NCI-H748 (cell line): ENCODE measurements around the gene ZCCHC12.
"Not testable (repeated sequence)": the region's sequence is repeated elsewhere in the genome, so short reads cannot be mapped to it uniquely, and the experiment has no call there.

ENCODE experiments used
- DNase-seq: peaks from one replicate; lab custom pipeline; 2025; ENCODE audit not compliant: unreplicated experiment; lab: John Stamatoyannopoulos, UW

ZCCHC12 gene

GRCh38 chrX:118823263-118824172 lies at the start of gene ZCCHC12:
Gene ZCCHC12, plus strand, starts transcription at chrX:118823824. Its CDS starts 1,421 bp downstream, at chrX:118825245.
- DNase-seq, result peak; percentile 97

- DNase-seq, result no peak
These were observed 44.0 kb upstream of the ZCCHC12 start for GRCh38 chrX:118779581-118779980.

- no peak for DNase-seq
These were observed 43.1 kb upstream of the ZCCHC12 start for GRCh38 chrX:118780509-118780908.

- DNase-seq, result no peak
These were observed 42.7 kb upstream of the ZCCHC12 start for GRCh38 chrX:118780911-118781310.

GRCh38 chrX:118795528-118796280 lies 27.9 kb upstream of the ZCCHC12 start:
- DNase-seq, result no peak

GRCh38 chrX:118802857-118803256 lies 20.8 kb upstream of the ZCCHC12 start:
- DNase-seq, result no peak

- DNase-seq, result peak; percentile 72
These were observed 16.2 kb upstream of the ZCCHC12 start for GRCh38 chrX:118807151-118808017.

GRCh38 chrX:118817257-118817656 lies 6.4 kb upstream of the ZCCHC12 start:
- not testable (repeated sequence) for DNase-seq

- DNase-seq, result peak; percentile 70
These were observed 628 bp downstream of the ZCCHC12 start for GRCh38 chrX:118824173-118824730.

GRCh38 chrX:118825227-118825626 lies 1.6 kb downstream of the ZCCHC12 start:
- no peak for DNase-seq

- DNase-seq, result peak; percentile 78
These were observed 15.8 kb downstream of the ZCCHC12 start for GRCh38 chrX:118839334-118839958.

GRCh38 chrX:118847676-118848075 lies 24.1 kb downstream of the ZCCHC12 start:
- DNase-seq, result peak; percentile 77

GRCh38 chrX:118853596-118853995 lies 30.0 kb downstream of the ZCCHC12 start:
- DNase-seq, result no peak

GRCh38 chrX:118855681-118856310 lies 32.2 kb downstream of the ZCCHC12 start:
- no peak for DNase-seq

- DNase-seq, result no peak
These were observed 33.4 kb downstream of the ZCCHC12 start for GRCh38 chrX:118857006-118857405.

- DNase-seq, result no peak
These were observed 37.7 kb downstream of the ZCCHC12 start for GRCh38 chrX:118861338-118861737.

GRCh38 chrX:118862091-118862490 lies 38.5 kb downstream of the ZCCHC12 start:
- DNase-seq, result no peak

- DNase-seq, result no peak
These were observed 39.4 kb downstream of the ZCCHC12 start for GRCh38 chrX:118862979-118863378.

GRCh38 chrX:118864063-118864635 lies 40.5 kb downstream of the ZCCHC12 start:
- DNase-seq, result no peak
